GM19372 (cell line): ENCODE measurements around the gene IQCM.
"Not testable (repeated sequence)": the region's sequence is repeated elsewhere in the genome, so short reads cannot be mapped to it uniquely, and the experiment has no call there.

Experiments
- ATAC-seq: cut with Tn5 transposase; IDR thresholded peaks from one replicate; pipeline ENCODE4 v1.9.1; 2021; ENCODE audit warnings: mild to moderate bottlenecking, low read depth, moderate library complexity; ENCODE audit not compliant: unreplicated experiment

The IQCM gene

DNA sequence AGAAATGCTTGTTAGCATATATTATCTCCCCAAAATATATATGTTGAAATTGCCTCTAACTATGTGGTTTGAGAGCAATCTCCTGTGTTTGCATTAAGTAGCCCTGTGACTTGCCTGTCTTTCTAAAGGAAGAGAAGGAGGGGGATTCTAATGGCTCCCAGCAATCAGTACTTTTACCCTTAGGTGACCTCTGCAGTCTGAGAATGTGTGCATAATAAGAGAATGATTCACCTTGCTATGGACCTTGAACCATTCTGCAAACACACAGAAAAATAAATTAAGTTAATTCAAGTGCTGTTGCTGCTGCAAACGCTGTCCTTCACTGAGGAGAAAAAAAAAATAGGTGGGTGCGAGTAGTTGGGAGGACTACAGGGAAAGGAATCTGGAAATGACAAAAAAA lies 322.2 kb downstream of the IQCM start:
- ATAC-seq = no peak

DNA sequence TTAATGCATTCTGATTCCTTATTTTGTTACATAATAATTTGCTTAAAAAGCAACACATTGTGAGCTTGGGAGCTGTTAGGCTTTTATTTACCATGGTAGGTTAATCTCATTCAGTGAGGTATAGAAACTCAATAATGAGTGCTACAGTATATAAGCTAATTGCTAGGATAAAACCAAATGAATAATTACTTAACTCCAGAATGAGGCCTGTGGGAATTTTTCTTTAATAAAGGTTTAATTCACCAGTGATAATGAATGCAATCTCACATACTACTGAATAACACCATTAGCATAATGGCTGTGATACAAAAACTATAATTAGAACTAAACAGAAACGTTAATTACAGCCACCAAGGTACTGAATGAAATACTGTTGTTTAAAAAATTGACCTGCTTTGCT lies 326.3 kb downstream of the IQCM start:
- ATAC-seq = no peak

DNA sequence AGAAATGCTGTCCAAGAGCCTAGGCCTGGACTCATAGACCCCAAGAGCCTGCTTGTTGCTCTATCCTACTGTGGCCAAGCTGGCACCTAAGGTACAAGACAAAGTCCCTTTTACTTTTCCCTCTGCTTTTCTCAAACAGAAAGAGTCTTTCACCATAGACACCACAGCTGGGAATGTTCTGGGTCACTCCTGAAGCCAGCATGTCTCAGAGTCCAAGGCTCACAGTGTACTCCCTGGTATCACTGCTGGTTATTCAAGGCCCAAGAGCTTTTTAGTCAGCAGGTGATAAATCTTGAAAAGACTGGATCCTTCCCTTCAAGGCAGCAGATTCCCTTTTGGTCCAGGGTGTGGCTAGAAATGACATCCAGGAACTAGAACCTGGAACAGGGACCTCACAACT lies 328.8 kb downstream of the IQCM start:
- ATAC-seq = no peak

DNA sequence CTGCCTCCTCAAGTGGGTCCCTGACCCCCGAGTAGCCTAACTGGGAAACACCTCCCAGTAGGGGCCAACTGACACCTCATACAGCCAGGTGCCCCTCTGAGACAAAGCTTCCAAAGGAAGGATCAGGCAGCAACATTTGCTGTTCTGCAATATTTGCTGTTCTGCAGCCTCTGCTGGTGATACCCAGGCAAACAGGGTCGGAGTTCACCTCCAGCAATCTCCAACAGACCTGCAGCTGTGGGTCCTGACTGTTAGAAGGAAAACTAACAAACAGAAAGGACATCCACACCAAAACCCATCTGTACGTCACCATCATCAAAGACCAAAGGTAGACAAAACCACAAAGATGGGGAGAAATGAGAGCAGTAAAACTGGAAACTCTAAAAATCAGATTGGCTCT lies 347.0 kb downstream of the IQCM start:
- ATAC-seq = not testable (repeated sequence)

DNA sequence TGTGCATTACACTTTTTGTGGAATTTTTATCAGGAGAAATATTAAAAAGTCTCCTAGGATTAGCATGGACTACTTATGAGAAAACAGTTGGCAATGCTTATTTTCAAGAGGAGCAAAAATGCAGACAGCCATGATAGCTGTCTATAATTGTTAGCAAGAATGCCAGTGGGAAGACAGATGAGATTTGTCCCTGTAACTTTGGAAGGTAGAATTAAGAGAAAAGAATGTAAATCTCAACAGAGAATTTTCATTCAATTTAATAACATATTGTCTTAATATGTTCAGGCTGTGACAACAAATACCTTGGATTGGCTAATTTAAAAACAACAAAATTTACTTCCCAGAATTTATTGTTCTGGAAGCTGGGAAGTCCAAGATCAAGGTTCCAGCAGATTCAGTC lies 349.2 kb downstream of the IQCM start:
- ATAC-seq = no peak

DNA sequence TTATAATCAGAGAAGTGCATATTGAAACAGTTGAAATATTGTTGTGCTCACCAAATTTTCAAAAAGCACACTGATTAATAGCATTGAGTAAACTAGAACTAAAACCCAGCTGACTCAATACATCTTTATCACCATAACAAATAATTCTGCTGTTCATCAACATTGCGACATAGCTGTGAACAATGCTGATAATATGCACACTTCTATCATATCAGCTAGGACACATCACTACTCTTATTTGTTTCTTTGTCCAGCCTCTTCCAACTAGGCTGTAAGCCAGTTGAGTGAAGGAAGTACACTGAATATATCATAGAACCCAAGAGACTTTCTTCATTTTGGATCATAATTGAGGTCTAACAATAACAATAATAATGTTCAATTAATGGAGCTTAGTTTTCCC lies 349.7 kb downstream of the IQCM start:
- ATAC-seq = no peak

DNA sequence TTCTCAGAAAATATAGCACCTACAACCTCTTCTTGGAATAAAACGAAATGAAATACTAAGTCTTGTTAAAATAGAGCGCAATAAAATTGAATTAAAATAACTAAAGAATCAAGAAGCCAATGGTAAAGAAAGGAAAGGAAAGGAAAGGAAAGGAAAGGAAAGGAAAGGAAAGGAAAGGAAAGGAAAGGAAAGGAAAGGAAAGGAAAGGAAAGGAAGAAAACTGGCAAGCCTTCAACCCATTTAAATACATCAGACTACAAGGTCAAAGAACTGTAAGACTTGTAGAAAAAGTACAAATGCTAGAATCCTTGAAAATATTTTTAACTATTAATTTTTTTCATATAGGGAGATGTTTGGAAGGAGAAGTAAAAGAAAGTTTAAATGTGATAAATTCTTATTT lies 372.1 kb downstream of the IQCM start:
- ATAC-seq = no peak

DNA sequence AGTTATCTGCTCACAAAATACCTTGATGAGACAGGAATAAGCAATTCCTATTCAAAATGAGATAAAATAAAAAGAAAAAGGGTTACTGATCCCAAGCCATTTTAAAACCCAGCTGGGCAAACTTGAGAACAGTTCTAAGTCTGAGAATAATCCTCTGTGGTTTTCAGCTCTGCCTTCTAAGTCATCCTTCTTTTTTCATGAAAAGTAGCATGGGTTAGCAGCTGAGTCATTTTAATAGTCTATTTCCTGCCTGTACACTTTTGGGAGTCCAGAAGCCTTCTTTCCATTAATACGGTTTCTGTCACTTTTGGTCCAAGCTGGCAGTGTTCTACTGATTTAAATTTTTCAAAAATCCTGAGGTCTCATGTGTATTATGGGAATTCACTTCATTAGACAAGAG lies 374.3 kb downstream of the IQCM start:
- ATAC-seq = no peak

DNA sequence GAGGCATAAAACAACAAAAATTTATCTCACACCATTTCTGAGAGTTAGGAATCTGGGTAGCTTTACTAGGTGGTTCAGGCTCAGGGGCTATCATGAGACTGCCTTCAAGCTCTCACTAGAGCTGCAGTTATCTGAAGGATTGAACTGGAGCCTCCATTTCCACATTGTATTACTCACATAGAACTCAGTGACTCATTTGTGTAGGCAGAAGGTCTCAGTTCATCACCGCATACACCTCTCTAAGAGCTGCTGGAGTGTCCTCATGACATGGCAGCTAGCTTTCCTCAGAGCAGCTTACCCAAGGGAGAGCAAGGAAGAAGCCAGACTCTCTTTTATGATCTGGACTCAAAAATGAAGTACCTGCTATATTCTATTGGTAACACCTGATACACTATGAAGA lies 389.2 kb downstream of the IQCM start:
- ATAC-seq = no peak

DNA sequence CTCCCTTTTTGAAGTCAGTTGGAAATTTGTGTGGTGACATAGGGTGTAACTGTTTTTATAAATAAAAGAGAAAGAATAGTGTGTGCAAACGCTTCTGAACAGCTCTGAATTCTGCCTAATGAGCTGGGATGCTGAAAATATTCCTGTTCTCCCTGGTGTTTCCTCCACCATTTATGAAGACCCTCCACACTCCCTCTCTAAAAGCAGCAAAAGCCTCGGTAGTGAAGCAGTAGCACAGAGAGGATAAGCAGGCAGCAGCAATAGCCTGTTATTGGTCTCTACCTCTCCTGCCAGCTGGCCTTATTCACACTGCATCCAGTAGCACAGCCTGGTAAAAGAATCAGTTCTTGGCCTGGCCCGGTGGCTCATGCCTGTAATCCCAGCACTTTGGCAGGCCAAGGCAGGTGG lies 406.1 kb downstream of the IQCM start:
- no peak for ATAC-seq

DNA sequence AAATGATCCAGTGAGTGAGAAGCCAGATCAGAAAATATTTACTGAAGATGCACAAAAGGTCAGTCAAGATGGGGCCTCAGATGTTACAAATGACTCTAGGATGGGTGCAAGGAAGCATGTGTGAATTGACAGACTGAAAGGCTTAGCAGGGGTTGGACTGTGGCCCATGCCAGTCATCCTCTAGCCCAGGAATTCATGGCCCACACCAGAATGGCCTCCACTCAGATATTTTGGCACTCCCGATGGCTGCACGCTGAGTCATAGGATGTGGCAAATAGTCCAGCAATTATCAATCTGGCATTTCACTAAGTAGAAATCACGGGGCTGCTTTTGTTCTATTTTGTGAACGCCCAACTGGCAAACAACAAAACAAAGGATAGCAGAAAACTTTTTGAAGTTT lies 406.5 kb downstream of the IQCM start:
- ATAC-seq = no peak

DNA sequence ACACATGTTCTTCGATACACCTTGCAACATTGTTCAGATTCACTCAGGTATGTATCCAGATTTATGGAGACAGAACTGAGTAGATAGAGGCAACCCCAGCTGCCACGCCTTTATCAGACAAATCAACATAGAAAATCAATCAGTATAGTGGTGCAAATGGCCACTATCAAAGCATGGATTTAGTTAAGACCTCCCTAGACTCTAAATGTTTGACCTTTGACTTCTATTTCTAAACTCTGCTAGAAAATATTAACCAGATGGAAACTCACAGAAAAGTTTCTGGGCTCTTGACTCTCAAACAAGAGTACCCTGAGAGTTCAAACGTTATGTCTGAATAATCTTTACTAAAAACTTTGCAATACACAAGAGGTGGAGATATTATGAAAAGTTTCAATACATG lies 411.5 kb downstream of the IQCM start:
- ATAC-seq = no peak

DNA sequence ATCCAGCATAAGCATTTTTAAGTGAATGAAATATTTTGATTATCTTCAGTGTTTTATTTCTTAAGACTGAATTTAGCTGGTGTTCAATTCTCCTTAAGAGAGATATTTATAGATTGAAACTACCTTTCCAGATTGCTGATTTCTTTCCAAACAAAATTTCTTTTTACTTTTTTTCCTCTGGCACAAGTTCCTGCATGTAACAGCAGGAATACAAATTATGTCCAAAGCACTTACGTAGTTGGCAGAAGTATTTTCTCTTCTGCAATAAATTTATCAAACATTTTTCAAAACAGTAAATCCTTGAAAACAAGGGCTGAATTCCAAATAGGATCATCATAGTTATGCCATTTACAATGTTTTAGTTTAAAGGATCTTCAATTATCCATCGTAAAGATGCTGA lies 412.6 kb downstream of the IQCM start:
- no peak for ATAC-seq

DNA sequence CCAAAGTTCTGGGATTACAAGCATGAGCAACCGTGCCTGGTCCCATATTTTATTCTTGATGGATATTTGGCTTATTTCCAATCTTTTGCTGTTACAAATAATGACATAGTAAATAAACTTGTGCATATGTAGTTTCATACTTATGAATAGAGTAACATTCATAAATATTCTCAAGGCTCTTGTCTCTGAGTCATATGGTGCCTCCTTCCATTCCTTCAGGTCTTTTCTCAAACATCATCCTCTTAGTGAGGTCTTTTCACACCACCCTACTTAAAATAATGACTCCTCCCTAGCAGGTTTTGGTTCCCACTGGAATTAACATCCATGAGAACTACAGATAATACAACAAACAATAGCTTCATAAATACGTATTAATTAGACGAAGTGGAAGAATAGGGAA lies 416.6 kb downstream of the IQCM start:
- no peak for ATAC-seq

DNA sequence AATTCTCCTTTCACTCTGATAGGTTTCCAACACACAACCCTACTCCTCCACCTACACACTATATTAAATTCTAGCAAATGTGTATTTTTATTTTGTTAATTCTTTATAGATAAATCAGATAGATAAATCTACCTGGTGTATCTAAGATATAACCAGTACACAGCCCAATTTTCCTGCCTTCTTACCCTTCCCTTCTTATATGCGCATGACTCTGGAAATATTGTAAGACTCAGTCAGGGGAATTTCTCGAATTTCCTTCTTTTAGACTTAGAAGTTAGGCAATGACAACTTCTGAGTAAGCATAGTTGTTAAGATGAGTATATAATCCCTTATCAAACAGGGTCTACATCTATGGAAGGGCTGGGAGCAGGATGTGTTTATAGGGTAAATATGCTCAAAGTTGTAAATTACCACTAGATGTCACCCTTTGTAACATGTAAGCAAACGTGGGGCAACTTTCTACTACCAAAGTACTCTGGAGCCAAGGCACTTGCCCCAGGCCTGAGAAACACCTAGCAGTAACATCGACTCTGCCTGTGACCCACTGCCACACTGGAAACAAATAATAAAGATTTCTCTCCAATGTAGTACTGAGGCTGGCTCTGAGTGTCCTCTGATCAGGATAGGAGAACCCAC lies 444.7 kb downstream of the IQCM start:
- ATAC-seq = peak; percentile 77

DNA sequence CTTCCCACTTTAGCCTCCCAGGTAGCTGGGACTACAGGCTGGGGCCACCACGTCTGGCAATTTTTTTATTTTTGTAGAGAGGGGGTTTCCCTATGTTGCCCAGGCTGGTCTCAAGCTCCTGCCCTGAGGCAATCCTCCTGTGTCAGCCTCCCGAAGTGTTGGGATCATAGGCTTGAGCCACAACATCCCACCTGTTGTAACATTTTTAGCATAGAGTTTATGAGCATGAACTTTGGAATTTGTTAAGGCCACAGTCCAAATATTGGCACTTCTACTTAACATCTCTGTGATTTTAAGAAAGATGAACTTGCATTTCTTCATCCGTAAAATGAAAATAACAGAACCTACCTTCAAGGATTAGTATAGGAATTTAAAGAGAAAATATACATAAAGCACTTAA lies 445.6 kb downstream of the IQCM start:
- no peak for ATAC-seq

DNA sequence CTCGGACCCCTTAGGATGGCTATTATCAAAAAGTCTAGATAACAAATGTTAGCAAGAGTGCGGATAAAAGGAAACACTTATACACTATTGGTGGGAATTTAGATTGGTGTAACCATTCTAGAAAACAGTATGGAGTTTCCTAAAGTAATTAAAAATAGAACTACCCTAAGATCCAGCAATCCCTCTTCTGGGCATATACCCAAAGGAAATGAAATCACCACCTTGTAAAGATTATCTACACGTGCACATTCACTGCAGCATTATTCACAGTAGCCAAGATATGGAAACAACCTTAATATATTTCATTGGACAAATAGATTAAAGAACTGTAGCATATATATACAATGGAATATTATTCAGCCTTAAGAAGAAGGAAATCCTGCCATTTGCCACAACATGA lies 462.4 kb downstream of the IQCM start:
- ATAC-seq = no peak

DNA sequence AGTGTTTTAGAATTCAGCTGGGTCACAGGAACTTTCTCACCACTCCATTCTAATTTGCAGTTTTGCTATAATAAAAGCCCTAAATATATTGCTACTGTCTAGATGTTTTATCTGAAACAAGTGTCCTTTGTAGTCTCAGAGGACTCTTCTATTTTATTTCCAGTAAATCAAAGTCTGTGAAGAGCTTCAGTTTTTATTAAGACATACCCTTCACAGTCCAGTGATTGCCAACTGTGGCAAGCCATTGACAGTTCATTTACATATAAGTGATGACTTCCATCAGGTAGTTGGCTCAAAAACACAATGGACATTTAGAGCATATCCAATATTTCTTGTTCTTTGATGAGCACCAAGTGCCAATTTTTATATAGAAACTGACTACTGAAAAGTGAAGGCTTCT lies 466.1 kb downstream of the IQCM start:
- ATAC-seq = no peak

DNA sequence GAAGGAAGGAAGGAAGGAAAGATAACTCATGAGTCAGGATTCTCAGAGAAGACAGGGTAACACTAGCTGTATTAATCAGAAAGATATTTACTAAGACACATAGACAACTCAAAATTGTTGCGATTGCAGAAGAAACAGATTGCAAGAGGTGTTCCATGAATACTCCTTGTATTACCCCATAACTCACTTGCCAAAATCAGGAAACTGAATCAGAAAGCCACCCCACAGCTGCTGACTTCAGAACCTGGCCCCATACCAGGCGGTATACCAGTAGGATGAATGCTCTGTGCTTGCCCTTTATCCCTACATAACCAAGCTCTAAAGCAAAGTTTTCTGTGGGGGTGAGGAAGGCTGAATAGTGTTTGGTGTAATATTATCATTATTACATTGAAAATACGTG lies 468.5 kb downstream of the IQCM start:
- ATAC-seq = no peak

DNA sequence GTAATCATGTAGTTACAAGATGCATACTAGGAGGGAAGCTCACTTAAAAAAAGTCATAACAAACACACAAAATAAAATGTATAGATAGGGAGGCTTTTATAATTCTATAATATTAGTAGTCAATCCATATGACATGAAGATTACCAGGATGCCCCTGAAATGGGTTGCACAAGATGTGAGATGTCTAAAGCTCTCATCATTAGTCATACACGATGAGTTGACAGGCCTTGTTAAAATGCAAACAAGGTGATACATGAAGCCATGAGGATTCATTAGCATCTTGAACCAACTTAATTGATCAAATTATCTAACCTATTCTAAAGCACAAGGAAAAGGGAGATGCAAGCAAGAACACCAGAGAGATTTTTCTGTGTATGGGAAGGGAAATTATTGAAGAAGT lies 470.2 kb downstream of the IQCM start:
- ATAC-seq = no peak

DNA sequence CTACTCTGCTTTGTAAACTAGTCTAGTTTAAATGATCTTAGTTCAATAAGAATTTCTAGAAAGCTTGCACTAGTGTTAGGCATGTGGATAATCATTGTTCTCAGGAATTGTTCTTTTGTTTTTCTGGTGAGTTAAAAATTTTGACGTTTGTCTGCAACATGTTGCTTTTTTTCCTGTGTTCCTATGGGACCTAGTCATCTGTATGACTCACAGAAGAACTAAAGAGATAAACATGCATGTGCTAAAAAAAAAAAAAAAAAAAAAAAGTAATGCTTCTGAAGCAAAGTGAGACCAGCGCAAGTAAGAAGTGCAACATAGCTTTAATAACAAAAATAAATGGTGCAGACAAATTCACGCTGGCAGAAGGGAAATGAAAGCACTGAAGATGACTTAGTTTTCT lies 471.2 kb downstream of the IQCM start:
- no peak for ATAC-seq

DNA sequence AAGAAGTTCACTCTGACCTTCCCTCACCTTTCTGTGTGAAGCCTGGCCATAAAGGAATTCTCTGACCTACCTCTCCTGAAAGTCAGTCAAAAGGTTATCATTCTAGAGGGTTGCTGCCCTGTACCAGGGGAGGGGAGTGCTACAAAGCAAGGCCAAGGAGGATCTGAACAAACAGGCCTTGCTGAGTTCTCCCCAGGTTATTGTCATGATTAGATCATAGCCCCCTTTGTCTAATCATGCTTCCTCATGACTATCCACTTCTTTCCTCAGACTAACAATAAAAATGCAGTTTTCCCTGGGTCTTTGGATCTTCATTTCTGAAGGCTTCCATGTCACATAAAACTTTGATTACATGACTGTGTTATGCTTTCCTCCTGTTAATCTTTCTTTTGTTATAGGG lies 472.0 kb downstream of the IQCM start:
- ATAC-seq = no peak

DNA sequence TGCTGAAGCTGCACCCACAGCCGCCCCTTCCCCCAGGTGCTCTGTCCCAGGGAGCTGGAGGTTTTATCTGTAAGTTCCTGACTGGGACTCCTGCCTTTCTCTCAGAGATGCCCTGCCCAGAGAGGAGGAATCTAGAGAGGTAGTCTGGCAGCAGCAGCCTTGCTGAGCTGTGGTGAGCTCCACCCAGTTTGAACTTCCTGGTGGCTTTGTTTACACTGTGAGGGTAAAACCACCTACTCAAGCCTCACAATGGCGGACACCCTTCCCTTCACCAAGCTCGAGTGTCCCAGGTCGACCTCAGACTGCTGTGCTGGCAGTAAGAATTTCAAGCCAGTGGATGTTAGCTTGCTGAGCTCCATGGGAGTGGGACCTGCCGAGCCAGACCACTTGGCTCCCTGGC lies 474.5 kb downstream of the IQCM start:
- not testable (repeated sequence) for ATAC-seq
